SJSA1 (cell line): ENCODE data around the gene TAF11L10. TPM values are rescaled to one million over a fixed set of nuclear protein-coding genes. Genes with fewer than 3 reads are reported as not detected.
"Not testable (repeated sequence)": the region's sequence is repeated elsewhere in the genome, so short reads cannot be mapped to it uniquely, and the experiment has no call there.

Source experiments
- DNase-seq, 2 experiments: peaks; one replicate each; pipeline ENCODE4 v3.0.0-alpha.2; 2015 to 2020; ENCODE audit warnings: low spot score in 2 of 2, low read depth in 1 of 2
- H3K27ac ChIP-seq: fragments of 250-450 bp; sonication (Bioruptor Pico); 2 replicates; pipeline ENCODE4 v1.5.1; 2020; ENCODE audit warnings: mild to moderate bottlenecking, moderate library complexity
- H3K27me3 ChIP-seq: fragments of 250-450 bp; sonication (Bioruptor Pico); replicated peaks from 2 replicates; pipeline ENCODE4 v1.5.1; 2020; ENCODE audit warnings: mild to moderate bottlenecking, moderate library complexity
- H3K36me3 ChIP-seq: fragments of 250-450 bp; sonication (Bioruptor Pico); 2 replicates; pipeline ENCODE4 v1.5.1; 2020; ENCODE audit warnings: mild to moderate bottlenecking
- H3K4me1 ChIP-seq: fragments of 250-450 bp; sonication (Bioruptor Pico); replicated peaks from 2 replicates; pipeline ENCODE4 v1.6.1; 2021; ENCODE audit warnings: mild to moderate bottlenecking
- H3K4me3 ChIP-seq: fragments of 250-450 bp; sonication (Bioruptor Pico); 2 replicates; pipeline ENCODE4 v1.5.1; 2020; ENCODE audit warnings: mild to moderate bottlenecking
- H3K9me3 ChIP-seq: fragments of 250-450 bp; sonication (Bioruptor Pico); replicated peaks from 2 replicates; pipeline ENCODE4 v1.5.1; 2020; ENCODE audit warnings: mild to moderate bottlenecking
- total RNA-seq: library from RNA; depleted of rRNA; stranded (reverse); fragments of >200 nt; shearing (Covaris generic); gene quantifications from 2 replicates; pipeline ENCODE4 v1.2.3, GENCODE V29; 2014; rRNA removed

TAF11L10 gene
- not detected in 2 replicates for total RNA-seq

DNA sequence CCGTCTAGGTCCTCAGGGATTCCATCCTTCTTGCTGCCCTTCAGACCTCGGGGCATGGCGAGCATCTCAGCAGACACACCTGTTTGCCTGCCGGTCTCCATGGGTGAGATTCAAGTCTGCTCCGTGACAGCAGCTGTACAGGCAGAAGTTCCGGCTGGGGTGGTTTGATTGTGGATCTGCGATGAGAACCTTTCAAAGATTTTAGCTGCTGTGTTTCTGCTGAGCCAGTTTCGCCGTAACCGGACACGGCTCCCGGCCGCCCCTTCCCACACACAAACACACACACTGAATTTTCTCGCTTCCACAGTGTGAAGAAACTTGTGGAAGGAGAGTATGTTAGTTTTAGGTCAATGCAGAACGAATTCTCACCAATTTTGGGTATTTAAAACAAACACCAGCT is at the start of gene TAF11L10:
TAF11L10 (minus strand) TSS at position 101 of the 400 bp plus-strand sequence.
- not testable (repeated sequence) for DNase-seq, H3K4me3 ChIP-seq, H3K36me3 ChIP-seq, H3K9me3 ChIP-seq, H3K4me1 ChIP-seq, H3K27ac ChIP-seq, H3K27me3 ChIP-seq

DNA sequence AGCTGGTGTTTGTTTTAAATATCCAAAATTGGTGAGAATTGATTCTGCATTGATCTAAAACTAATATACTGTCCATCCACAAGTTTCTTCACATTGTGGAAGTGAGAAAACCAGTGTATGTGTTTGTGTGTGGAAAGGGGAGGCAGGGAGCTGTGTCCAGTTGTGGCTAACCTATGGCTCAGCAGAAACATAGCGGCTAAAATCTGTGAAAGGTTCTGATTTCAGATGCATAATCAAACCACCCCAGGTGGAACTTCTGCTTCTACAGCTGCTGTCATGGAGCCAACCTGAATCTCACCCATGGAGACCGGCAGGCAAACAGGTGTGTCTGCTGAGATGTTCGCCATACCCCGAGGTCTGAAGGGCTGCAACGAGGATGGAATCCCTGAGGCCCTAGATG is 36.5 kb upstream of the TAF11L10 start, which contains the start of gene TAF11L14:
TAF11L14 (plus strand) TSS at position 301 of the 400 bp plus-strand sequence.
- Histone ChIP-seq H3K27ac (no peak within 1 kb of the TSS), H3K36me3 (no peaks in the 10 kb centered on the region), H3K27me3 (no peaks in the 10 kb centered on the region), H3K4me1 (no peaks in the 10 kb centered on the region), H3K9me3 (no peaks in the 10 kb centered on the region), H3K4me3 (no peak within 1 kb of the TSS)
- no peak for DNase-seq

DNA sequence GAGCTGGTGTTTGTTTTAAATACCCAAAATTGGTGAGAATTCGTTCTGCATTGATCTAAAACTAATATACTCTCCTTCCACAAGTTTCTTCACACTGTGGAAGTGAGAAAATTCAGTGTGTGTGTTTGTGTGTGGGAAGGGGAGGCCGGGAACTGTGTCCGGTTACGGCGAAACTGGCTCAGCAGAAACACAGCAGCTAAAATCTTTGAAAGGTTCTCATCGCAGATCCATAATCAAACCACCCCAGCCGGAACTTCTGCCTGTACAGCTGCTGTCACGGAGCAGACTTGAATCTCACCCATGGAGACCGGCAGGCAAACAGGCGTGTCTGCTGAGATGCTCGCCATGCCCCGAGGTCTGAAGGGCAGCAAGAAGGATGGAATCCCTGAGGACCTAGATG is 34.2 kb upstream of the TAF11L10 start, which contains the start of gene TAF11L13:
TAF11L13 (plus strand) TSS at position 301 of the 400 bp plus-strand sequence.
- H3K27me3 ChIP-seq, DNase-seq, H3K27ac ChIP-seq, H3K36me3 ChIP-seq, H3K9me3 ChIP-seq, H3K4me3 ChIP-seq, H3K4me1 ChIP-seq: not testable (repeated sequence)

DNA sequence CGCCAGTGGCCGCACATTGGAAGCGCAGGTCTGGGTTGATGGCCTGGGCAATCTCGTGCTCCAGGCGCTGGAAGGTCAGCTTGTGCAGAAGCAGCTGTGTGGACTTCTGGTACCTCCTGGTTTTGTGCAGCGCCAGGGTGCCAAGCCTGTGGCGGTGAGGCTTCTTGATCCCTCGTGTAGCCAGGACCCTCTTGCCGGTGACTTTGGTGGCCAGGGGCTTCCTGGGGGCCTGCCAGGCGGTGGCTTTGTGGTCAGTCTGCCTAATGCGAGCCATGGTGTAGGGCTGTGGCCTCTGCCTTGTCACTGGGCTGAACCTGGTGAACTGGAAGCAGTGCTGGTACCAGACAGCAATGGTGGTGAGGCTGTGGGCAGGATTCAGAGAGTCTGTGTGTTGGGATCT is 28.1 kb upstream of the TAF11L10 start:
- Histone ChIP-seq H3K36me3 (no peaks in the 10 kb centered on the region), H3K4me1 (no peaks in the 10 kb centered on the region), H3K4me3 (no peak overlapping the region), H3K27me3 (no peaks in the 10 kb centered on the region), H3K27ac (no peak overlapping the region), H3K9me3 (no peaks in the 10 kb centered on the region)
- DNase-seq: no peak

DNA sequence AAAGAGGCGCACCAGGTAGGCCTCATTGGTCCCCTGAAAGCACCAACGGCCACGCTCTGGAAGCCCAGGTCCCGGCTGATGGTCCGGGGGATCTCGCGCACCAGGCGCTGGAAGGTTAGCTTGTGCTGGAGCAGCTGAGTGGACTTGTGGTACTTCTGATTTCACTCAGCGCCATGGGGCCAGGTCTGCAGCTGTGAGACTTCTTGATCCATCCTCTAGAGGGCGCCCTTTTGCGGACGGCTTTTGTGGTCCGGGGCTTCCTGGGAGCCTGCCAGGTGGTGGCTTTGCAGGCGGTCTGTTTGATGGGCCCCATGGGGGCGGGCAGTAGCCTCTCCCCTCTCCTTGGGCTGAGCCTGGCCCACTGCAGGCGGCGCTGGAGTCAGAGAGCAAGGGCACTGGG is 23.0 kb upstream of the TAF11L10 start:
- no peaks in the 10 kb centered on the region for H3K27me3 ChIP-seq
- no peaks in the 10 kb centered on the region for H3K4me1 ChIP-seq
- H3K4me3 ChIP-seq: no peak overlapping the region
- H3K27ac ChIP-seq: no peak overlapping the region
- DNase-seq: no peak
- no peaks in the 10 kb centered on the region for H3K36me3 ChIP-seq
- no peaks in the 10 kb centered on the region for H3K9me3 ChIP-seq

DNA sequence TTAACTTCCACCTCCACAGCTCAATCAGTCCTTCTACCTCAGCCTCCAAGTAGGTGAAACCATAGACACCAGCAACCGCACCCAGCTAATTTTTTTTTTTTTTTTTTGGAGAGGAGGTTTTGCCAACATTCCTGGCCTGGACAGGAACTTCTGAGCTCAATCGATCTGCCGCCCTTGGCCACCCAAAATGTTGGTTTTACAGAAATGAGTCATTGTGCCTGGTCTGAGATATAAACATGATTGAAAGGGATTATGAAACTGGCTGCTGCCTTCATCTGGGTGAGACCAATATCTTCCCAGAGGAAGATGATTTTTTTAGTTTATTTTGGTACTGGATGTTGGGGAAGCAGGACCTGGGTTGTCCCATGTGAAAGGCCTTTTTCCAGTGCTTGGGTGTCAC is 21.7 kb upstream of the TAF11L10 start:
- H3K27ac ChIP-seq: no peak overlapping the region
- no peak overlapping the region for H3K4me3 ChIP-seq
- no peaks in the 10 kb centered on the region for H3K27me3 ChIP-seq

DNA sequence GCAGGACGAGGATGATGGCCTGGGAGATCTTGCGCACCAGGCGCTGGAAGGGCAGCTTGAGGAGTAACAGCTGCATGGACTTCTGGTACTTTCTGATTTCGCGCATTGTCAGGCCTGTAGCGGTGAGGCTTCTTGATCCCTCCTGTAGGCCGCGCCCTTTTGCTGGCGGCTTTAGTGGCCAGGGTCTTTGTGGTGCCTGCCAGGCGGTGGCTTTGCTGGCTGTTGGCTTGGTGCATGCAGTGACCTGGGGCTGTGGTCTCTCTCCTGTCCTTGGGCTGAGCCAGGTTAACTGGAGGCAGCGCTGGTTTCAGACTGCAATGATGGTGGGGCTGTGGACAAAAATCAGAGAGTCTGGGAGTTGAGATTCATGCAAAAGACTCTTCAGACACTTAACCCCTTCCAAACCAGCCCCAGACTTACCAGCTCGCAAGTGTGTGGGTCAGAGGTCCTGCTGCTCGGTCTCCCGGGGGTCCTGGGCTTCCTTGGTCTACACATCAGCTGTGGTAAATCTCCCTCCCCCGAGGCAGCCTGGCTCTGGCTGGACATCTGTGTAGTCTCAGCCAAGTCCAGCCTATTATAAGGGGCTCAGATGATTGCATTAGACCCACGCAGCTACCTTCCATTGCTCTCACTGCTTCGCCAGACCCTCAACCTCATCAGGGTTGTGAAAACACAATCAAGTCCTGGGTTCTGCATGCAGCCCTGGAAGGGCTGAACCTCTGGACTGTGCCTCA is 17.4 kb upstream of the TAF11L10 start:
- Histone ChIP-seq H3K9me3 (no peaks in the 10 kb centered on the region), H3K27me3 (no peaks in the 10 kb centered on the region), H3K27ac (no peak overlapping the region), H3K36me3 (no peaks in the 10 kb centered on the region), H3K4me3 (no peak overlapping the region), H3K4me1 (no peaks in the 10 kb centered on the region)
- no peak for DNase-seq

More for the DNA sequence above, 21.7 kb upstream of the TAF11L10 start:
- Histone ChIP-seq H3K4me1 (no peaks in the 10 kb centered on the region), H3K9me3 (no peaks in the 10 kb centered on the region), H3K36me3 (no peaks in the 10 kb centered on the region)
- no peak for DNase-seq

DNA sequence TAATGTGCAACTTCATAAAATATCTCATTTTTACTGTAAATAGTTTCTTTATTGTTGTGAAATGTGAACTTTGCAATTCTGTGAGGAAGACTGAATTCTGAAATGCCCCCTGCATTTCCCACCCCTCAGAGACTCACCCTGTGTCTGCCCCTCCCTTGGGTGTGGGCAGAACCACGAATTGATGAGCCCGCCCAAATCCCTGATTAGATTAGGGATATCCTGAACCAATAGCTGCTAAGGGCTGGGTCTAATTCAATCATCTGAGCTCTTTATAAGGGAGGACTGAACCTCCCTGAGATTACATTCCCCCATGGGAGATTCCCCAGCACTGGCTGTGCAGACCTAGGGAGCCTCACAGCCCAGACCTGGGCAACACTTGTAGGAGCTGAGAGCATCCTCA is 12.5 kb upstream of the TAF11L10 start, which contains the start of gene TAF11L12:
TAF11L12 (plus strand) TSS at position 301 of the 400 bp plus-strand sequence.
- H3K4me1 ChIP-seq, H3K9me3 ChIP-seq, H3K4me3 ChIP-seq, H3K36me3 ChIP-seq, H3K27ac ChIP-seq, DNase-seq, H3K27me3 ChIP-seq: not testable (repeated sequence)

DNA sequence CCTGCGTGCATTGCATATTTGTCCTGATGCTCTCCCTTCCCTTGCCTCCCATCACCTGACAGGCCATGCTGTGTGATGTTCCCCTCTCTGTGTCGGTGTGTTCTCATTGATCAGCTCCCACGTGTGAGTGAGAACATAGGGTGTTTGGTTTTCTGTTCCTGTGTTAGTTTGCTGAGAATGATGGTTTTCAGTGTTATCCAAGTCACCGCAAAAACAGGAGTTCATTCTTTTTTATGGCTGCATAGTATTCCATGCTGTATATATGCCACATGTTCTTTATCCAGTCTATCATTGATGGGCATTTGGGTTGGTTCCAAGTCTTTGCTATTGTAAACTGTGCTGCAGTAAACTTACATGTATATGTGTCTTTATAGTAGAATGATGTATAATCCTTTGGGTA is 9.8 kb upstream of the TAF11L10 start:
- not testable (repeated sequence) for H3K4me3 ChIP-seq

DNA sequence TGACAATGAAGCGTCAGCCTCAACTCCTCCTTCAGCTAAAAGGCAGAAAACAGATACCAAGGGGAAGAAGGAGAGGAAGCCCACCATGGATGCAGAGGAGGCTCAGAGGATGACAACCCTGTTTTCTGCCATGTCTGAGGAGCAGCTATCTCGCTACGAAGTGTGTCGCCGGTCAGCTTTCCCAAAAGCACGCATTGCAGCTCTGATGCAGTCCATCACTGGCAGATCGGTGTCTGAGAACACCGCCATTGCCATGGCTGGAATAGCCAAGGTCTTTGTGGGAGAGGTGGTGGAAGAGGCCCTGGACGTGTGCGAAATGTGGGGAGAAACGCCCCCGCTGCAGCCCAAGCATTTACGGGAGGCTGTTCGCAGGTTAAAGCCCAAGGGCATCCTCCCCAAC is 7.3 kb upstream of the TAF11L10 start:
- Histone ChIP-seq H3K27ac (no peak overlapping the region), H3K4me1 (no peaks in the 10 kb centered on the region), H3K36me3 (no peaks in the 10 kb centered on the region), H3K9me3 (0 out of 2 replicates have a peak, but pooled peaks cover 2% of the 10 kb centered on the region), H3K4me3 (no peak overlapping the region), H3K27me3 (no peaks in the 10 kb centered on the region)
- DNase-seq: no peak

More for the DNA sequence above, 9.8 kb upstream of the TAF11L10 start:
- H3K9me3 ChIP-seq, H3K27ac ChIP-seq, DNase-seq, H3K4me1 ChIP-seq, H3K36me3 ChIP-seq, H3K27me3 ChIP-seq: not testable (repeated sequence)

DNA sequence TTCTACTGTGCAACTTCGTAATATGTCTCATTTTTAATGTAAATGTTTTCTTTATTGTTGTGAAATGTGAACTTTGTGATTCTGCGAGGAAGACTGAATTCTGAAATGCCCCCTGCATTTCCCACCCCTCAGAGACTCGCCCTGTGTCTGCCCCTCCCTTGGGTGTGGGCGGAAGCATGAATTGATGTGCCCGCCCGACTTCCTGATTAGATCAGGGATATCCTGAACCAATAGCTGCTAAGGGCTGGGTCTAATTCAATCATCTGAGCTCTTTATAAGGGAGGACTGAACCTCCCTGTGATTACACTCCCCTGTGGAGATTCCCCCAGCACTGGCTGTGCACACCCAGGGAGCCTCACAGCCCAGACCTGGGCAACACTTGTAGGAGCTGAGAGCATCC is 6.3 kb upstream of the TAF11L10 start, which contains the start of gene TAF11L11:
TAF11L11 (plus strand) TSS at position 304 of the 400 bp plus-strand sequence.
- not testable (repeated sequence) for H3K4me1 ChIP-seq, H3K36me3 ChIP-seq, H3K27me3 ChIP-seq, H3K27ac ChIP-seq, H3K4me3 ChIP-seq, H3K9me3 ChIP-seq, DNase-seq

DNA sequence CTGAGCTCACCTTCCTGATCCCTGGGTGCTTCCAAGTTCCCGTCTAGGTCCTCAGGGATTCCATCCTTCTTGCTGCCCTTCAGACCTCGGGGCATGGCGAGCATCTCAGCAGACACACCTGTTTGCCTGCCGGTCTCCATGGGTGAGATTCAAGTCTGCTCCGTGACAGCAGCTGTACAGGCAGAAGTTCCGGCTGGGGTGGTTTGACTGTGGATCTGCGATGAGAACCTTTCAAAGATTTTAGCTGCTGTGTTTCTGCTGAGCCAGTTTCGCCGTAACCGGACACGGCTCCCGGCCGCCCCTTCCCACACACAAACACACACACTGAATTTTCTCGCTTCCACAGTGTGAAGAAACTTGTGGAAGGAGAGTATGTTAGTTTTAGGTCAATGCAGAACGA is 3.4 kb downstream of the TAF11L10 start, which contains the start of gene TAF11L9:
TAF11L9 (minus strand) TSS at position 140 of the 400 bp plus-strand sequence.
- not testable (repeated sequence) for H3K4me1 ChIP-seq, H3K9me3 ChIP-seq, DNase-seq, H3K27ac ChIP-seq, H3K36me3 ChIP-seq, H3K27me3 ChIP-seq, H3K4me3 ChIP-seq

DNA sequence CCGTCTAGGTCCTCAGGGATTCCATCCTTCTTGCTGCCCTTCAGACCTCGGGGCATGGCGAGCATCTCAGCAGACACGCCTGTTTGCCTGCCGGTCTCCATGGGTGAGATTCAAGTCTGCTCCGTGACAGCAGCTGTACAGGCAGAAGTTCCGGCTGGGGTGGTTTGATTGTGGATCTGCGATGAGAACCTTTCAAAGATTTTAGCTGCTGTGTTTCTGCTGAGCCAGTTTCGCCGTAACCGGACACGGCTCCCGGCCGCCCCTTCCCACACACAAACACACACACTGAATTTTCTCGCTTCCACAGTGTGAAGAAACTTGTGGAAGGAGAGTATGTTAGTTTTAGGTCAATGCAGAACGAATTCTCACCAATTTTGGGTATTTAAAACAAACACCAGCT is 6.8 kb downstream of the TAF11L10 start, which contains the start of gene TAF11L8:
TAF11L8 (minus strand) TSS at position 101 of the 400 bp plus-strand sequence.
- DNase-seq, H3K27me3 ChIP-seq, H3K27ac ChIP-seq, H3K4me3 ChIP-seq, H3K36me3 ChIP-seq, H3K4me1 ChIP-seq, H3K9me3 ChIP-seq: not testable (repeated sequence)

DNA sequence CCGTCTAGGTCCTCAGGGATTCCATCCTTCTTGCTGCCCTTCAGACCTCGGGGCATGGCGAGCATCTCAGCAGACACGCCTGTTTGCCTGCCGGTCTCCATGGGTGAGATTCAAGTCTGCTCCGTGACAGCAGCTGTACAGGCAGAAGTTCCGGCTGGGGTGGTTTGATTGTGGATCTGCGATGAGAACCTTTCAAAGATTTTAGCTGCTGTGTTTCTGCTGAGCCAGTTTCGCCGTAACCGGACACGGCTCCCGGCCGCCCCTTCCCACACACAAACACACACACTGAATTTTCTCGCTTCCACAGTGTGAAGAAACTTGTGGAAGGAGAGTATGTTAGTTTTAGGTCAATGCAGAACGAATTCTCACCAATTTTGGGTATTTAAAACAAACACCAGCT is 12.0 kb downstream of the TAF11L10 start, which contains the start of gene TAF11L7:
TAF11L7 (minus strand) TSS at position 101 of the 400 bp plus-strand sequence.
- not testable (repeated sequence) for H3K27ac ChIP-seq, H3K9me3 ChIP-seq, DNase-seq, H3K4me1 ChIP-seq, H3K36me3 ChIP-seq, H3K27me3 ChIP-seq, H3K4me3 ChIP-seq
